Peyer's patch (tissue), 4 donors: Measurements from ENCODE around the gene GNAZ. TPM values are rescaled to one million over a fixed set of nuclear protein-coding genes. Genes with fewer than 3 reads are reported as not detected.

Source experiments
- DNase-seq, 3 donors: peaks; one replicate each; pipeline ENCODE4 v3.0.0-alpha.2; 2017 to 2019
- H3K27ac ChIP-seq, 4 donors: fragments of 200-600 bp; sonication (generic); one replicate each; pipeline ENCODE4 v1.5.1; 2016 to 2019
- H3K27me3 ChIP-seq, 2 donors: fragments of 200-600 bp; sonication (generic); one replicate each; pipeline ENCODE4 v1.5.1; 2019
- H3K36me3 ChIP-seq, 3 donors: fragments of 200-600 bp; sonication (generic); one replicate each; pipeline ENCODE4 v1.5.1; 2016 to 2019
- H3K4me1 ChIP-seq, 4 donors: fragments of 200-600 bp; sonication (generic); one replicate each; pipeline ENCODE4 v1.5.1; 2016 to 2019
- H3K4me3 ChIP-seq, 4 donors: fragments of 200-600 bp; sonication (generic); 1 replicate in 3 of 4; 2 replicates in 1 of 4; pipeline ENCODE4 v1.5.1; 2016 to 2019; ENCODE audit warnings: mild to moderate bottlenecking in 1 of 4
- H3K9me3 ChIP-seq, 4 donors: fragments of 200-600 bp; sonication (generic); one replicate each; pipeline ENCODE4 v1.5.1; 2016 to 2019; ENCODE audit warnings: mild to moderate bottlenecking in 1 of 4
- POLR2A ChIP-seq, 2 donors: fragments of 450-650 bp; IDR thresholded peaks; one replicate each; pipeline ENCODE4 v1.5.1; 2017; ENCODE audit warnings: antibody characterized with exemption in 2 of 2, mild to moderate bottlenecking in 2 of 2, moderate library complexity in 2 of 2
- total RNA-seq, 4 donors: library from RNA; depleted of rRNA; stranded (reverse); fragments of >200 nt; gene quantifications; one replicate each; pipeline ENCODE4 v1.1.0, GENCODE V29; 2016
- TF ChIP-seq, protein P1 (sequence below), 6 experiments: fragments of 450-650 bp in 4 of 6; fragments of 200-600 bp in 2 of 6; sonication (generic) in 1 of 6; IDR thresholded peaks; one replicate each; pipeline ENCODE4 v1.5.1; 2017 to 2019; ENCODE audit warnings: antibody characterized with exemption in 6 of 6, mild to moderate bottlenecking in 3 of 6, moderate library complexity in 1 of 6

GNAZ gene
- total RNA-seq, 4 donors from 2014 or later, result 0.35 to 3.5 (median 1.9) TPM

DNA sequence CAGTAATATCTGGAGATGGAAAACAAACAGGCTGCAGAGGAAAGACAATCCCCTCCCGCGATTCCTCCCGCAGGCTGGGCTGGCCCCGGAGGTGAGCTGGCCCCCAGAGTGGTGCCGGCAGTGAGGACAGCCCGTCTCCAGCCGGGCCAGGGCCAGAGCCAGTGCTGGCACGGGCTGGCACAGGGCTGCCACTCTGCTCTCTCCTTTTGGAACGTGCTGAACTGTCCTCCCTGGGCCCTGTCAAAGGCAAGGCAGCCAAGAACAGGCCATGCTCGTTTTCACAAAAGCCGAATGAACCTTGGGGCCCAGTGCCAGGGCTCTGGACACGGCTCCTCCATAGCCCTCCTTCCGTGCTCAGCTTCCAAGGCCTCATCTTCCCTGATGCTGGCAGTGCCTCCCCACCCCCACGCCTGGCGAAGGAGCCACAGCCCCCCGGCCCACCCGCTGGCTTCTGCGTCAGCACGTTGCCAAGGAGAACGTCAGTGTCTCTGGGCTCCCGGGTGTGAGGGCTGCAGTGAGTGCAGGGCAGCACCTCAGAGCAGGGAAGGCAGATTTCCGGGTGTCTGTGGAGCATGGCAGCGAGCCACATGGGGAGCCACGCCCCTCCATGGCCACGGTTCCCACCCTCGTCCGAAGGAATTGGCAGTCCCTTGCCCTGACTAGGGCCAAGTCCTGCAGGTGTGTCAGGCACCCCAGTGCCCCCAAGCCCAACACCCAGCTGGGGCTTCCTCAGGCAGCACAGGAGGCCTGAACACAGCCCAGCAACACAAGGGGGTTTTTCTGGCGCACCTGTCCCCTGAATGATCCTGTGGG is 28.6 kb downstream of the GNAZ start:
- H3K27me3 ChIP-seq, result no peaks in the 10 kb centered on the region
- TF ChIP-seq, protein P1, sequence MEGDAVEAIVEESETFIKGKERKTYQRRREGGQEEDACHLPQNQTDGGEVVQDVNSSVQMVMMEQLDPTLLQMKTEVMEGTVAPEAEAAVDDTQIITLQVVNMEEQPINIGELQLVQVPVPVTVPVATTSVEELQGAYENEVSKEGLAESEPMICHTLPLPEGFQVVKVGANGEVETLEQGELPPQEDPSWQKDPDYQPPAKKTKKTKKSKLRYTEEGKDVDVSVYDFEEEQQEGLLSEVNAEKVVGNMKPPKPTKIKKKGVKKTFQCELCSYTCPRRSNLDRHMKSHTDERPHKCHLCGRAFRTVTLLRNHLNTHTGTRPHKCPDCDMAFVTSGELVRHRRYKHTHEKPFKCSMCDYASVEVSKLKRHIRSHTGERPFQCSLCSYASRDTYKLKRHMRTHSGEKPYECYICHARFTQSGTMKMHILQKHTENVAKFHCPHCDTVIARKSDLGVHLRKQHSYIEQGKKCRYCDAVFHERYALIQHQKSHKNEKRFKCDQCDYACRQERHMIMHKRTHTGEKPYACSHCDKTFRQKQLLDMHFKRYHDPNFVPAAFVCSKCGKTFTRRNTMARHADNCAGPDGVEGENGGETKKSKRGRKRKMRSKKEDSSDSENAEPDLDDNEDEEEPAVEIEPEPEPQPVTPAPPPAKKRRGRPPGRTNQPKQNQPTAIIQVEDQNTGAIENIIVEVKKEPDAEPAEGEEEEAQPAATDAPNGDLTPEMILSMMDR (IDR thresholded peaks at IDR 0.05), result no peak
- no peak for TF ChIP-seq POLR2A (IDR thresholded peaks at IDR 0.05)
- H3K36me3 ChIP-seq, result no peaks in the 10 kb centered on the region
- H3K4me3 ChIP-seq, result no peak overlapping the region
- DNase-seq, result peak in 2 of 3 donors; percentile 55 to 67
- H3K9me3 ChIP-seq, result no peaks in the 10 kb centered on the region
- no peak overlapping the region for H3K27ac ChIP-seq
- peaks cover 0 to 8% (median 0%) of the 10 kb centered on the region in 4 donors for H3K4me1 ChIP-seq

DNA sequence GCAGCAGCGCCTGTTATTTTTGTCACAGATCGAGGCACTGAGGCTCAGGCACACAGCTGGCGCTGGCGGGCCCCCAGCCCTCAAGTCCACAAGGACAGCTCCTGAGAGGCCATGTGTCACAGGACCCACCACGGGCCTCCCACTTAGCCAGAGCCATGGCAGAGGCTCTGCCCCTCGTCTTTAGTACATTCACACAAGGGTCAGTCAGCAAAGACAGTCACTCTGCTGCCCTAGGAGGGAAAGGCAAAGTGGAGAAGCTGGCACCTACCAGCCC is 29.1 kb downstream of the GNAZ start:
- Histone ChIP-seq H3K27me3 (no peaks in the 10 kb centered on the region), H3K9me3 (no peaks in the 10 kb centered on the region), H3K4me1 (peaks cover 0 to 8% (median 0%) of the 10 kb centered on the region in 4 donors), H3K27ac (no peak overlapping the region), H3K4me3 (no peak overlapping the region), H3K36me3 (no peaks in the 10 kb centered on the region)
- TF ChIP-seq POLR2A (IDR thresholded peaks at IDR 0.05), result no peak
- TF ChIP-seq, protein P1 (IDR thresholded peaks at IDR 0.05), result no peak
- DNase-seq, result no peak

DNA sequence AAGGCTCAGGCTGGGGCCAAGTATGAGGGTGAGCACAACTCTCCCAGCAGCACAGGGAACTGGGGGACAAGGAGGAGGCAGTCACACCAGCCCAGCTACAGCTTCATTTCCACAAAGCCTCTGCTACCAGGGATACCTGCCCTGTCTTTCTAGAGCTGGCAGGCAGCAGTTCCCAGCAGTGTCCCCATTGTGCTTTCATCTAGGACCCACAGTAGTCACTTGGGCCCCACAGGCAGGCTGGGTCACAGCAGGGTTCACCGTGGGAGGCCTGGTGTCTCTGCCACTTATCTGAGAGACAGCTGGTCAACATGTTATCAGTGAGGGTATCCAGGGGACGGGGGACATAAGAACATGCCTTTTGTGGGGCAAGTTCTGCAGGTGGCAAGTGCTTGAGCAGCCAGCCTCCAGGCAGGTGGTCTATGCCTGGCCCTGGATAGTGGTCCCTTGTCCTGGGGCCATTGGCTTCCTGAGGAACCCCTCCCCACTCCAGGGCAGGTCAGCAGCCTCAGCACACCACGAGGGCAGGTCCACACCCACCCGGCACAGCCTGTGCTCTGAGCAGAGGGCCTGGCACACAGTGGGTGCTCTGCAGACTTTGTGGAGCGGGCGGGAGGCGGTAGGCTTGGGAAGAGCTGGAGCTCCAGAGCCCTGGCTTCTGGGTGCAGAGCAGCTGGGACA is 29.9 kb downstream of the GNAZ start:
- Histone ChIP-seq H3K4me1 (peaks cover 0 to 8% (median 0%) of the 10 kb centered on the region in 4 donors), H3K36me3 (no peaks in the 10 kb centered on the region), H3K9me3 (no peaks in the 10 kb centered on the region), H3K27ac (no peak overlapping the region), H3K27me3 (no peaks in the 10 kb centered on the region), H3K4me3 (no peak overlapping the region)
- no peak for DNase-seq
- TF ChIP-seq POLR2A (IDR thresholded peaks at IDR 0.05), result no peak
- TF ChIP-seq, protein P1 (IDR thresholded peaks at IDR 0.05), result no peak

DNA sequence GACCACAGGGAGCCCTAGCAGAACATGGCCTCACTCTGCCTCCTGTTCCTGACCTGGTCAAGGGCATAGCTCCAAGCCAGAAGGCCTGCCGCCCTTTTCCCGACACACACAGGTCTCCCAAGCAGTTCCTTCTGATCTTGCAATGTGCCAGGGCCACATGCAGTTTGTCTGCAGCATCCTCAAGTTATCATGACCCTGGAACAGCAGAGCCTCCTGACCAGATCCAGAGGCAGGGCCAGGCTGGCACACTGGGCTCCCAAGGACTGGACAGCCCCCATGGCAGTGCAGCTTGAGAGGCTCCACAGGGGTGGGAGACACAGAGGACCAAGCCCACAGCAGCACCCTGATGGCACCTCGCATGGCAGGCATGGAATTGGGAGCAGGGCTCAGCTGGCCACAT is 31.2 kb downstream of the GNAZ start:
- TF ChIP-seq POLR2A (IDR thresholded peaks at IDR 0.05), result no peak
- TF ChIP-seq, protein P1 (IDR thresholded peaks at IDR 0.05), result no peak
- Histone ChIP-seq H3K27me3 (no peaks in the 10 kb centered on the region), H3K27ac (no peak overlapping the region), H3K36me3 (no peaks in the 10 kb centered on the region), H3K4me3 (no peak overlapping the region), H3K9me3 (no peaks in the 10 kb centered on the region), H3K4me1 (peaks cover 0 to 8% (median 0%) of the 10 kb centered on the region in 4 donors)
- DNase-seq, result no peak

DNA sequence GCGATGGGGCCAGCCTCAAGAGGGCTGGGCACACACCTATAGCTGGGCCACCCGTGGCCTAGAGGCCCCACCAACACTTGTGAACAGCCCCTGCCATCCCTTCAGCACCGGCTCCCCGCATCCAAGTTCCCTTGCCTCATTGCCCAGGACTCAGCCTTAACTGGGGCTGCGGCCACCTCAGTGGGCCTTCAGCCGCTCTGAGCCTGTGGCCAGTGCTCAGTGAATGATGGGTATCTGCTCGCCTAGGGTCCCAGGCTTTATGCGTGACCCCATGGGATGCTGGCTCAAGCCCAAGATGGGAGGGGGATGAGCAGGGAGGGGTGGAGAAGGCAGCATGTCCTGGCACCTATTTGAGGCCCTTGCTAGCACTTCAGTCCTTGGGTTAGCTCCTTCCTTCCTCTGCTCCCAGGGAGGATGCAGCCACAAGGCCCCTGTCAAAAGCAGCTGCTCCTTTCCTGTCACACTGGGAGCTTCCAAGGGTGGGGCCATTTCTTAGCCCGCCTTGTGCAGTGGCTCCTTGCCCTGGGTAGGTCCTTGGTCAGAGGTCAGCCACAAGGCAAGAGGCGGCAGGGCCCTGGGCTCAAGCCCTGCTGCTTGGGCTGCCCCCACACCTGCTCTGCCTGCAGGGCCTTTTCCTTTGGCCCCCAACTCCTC is 31.8 kb downstream of the GNAZ start:
- H3K4me3 ChIP-seq, result no peak overlapping the region
- H3K4me1 ChIP-seq, result peaks cover 0 to 8% (median 0%) of the 10 kb centered on the region in 4 donors
- DNase-seq, result no peak
- H3K9me3 ChIP-seq, result no peaks in the 10 kb centered on the region
- TF ChIP-seq, protein P1 (IDR thresholded peaks at IDR 0.05), result no peak
- no peak for TF ChIP-seq POLR2A (IDR thresholded peaks at IDR 0.05)
- no peaks in the 10 kb centered on the region for H3K27me3 ChIP-seq
- no peak overlapping the region for H3K27ac ChIP-seq
- no peaks in the 10 kb centered on the region for H3K36me3 ChIP-seq
